ES-I3 (cell line): ENCODE results near the gene PLA2G4D.

ENCODE experiments used
- H3K36me3 ChIP-seq: 2 replicates; pipeline ENCODE4 v1.6.1; 2013; ENCODE audit warnings: mild to moderate bottlenecking, low read length, control low read depth, moderate library complexity; ENCODE audit not compliant: insufficient read depth
- H3K4me1 ChIP-seq: 2 replicates; pipeline ENCODE4 v1.6.1; 2013; ENCODE audit warnings: mild to moderate bottlenecking, control low read depth, low read length; ENCODE audit not compliant: insufficient read depth
- H3K9ac ChIP-seq: 2 replicates; pipeline ENCODE4 v1.6.1; 2013; ENCODE audit warnings: low read depth, mild to moderate bottlenecking, low read length, moderate library complexity
- H3K9me3 ChIP-seq: 2 replicates; pipeline ENCODE4 v1.6.1; 2013; ENCODE audit warnings: mild to moderate bottlenecking, low read length, moderate library complexity; ENCODE audit not compliant: control insufficient read depth, insufficient read depth

PLA2G4D gene

DNA sequence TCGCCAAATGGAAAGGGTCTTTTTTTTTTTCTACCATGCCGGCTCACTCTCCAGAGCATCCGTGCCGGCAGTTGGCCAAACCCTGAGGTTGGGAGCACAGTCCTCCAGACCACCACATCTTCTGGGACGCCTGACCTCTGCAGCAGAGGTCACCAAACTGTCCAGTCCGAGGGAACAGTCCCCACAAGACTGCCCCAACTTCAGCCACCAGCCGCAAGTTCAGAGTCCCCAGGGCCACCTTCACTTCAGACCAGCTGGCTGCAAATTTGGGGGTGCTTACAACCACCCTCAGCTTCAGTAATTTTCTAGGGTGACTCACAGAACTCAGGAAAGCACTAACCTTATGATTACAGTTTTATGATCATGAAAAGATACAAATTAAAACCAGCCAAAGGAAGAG is 28.9 kb downstream of the PLA2G4D start:
- H3K4me1 ChIP-seq = no peaks in the 10 kb centered on the region; the same call in 1 of the 2 replicates
- H3K9ac ChIP-seq = no peak overlapping the region

GRCh38 chr15:42065033-42065432 is 29.3 kb downstream of the PLA2G4D start:
- H3K36me3 ChIP-seq = no peaks in the 10 kb centered on the region
- H3K9me3 ChIP-seq = no peaks in the 10 kb centered on the region
- no peak overlapping the region for H3K9ac ChIP-seq
- no peaks in the 10 kb centered on the region; the same call in 1 of the 2 replicates for H3K4me1 ChIP-seq

More for the DNA sequence above, 28.9 kb downstream of the PLA2G4D start:
- Histone ChIP-seq H3K36me3 (no peaks in the 10 kb centered on the region), H3K9me3 (no peaks in the 10 kb centered on the region)

DNA sequence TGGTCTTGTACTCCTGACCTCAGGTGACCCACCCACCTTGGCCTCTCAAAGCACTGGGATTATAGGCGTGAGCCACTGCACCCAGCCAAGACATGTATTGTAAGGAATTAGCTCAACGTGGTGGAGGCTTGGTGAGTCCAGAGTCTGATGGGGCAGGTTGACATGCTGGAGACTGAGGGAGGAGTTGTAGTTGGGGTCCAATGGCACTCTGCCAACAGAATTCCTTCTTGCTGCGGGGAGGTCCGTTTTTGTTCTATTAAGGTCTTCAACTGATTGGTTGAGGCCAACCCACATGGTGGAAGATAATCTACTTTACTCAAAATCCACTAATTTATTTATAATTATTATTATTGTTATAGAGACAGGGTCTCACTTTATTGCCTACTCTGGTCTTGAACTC is 30.1 kb downstream of the PLA2G4D start:
- Histone ChIP-seq H3K9me3 (no peaks in the 10 kb centered on the region), H3K9ac (no peak overlapping the region), H3K4me1 (no peaks in the 10 kb centered on the region; the same call in 1 of the 2 replicates), H3K36me3 (no peaks in the 10 kb centered on the region)

DNA sequence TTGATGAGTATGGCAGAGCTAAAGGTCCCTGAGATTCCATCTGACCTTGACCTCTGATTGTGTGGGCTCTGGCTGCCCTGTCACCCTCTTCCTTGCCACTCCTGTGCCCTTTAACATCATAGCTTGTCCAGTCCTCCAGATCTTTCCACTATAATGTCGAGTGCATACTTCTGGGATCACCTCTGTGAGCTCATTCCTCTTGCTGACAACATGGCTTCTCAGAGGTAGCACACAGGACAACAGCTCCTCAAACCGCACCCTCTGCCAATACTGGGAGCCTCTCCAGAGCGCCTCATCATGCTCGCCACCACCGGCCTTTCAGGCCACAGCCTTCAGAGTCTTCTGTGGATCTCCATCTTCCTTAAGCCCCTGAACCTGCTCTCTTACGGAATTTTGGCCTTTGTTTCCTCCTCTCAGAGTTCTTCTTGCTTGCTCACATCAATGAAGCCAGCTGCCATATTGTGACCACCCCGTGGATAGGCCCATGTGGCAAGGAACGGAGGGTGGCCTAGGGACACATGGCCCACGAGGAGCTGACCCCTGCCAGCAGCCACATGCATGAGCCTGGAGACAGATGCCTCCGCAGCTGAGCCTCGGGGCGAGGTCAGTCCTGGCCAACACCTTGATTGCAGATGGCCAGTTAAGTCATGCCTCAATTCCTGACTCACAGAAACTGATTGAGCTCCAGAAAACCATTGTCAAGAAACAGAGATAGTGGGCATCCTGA is 31.1 kb downstream of the PLA2G4D start:
- H3K9me3 ChIP-seq = no peaks in the 10 kb centered on the region
- no peaks in the 10 kb centered on the region; the same call in 1 of the 2 replicates for H3K4me1 ChIP-seq
- no peak overlapping the region for H3K9ac ChIP-seq
- H3K36me3 ChIP-seq = no peaks in the 10 kb centered on the region

- H3K36me3 ChIP-seq = no peaks in the 10 kb centered on the region
- no peaks in the 10 kb centered on the region for H3K9me3 ChIP-seq
- no peaks in the 10 kb centered on the region; the same call in 1 of the 2 replicates for H3K4me1 ChIP-seq
- no peak overlapping the region for H3K9ac ChIP-seq
Observed at GRCh38 chr15:42062284-42062806, 32.0 kb downstream of the PLA2G4D start.

DNA sequence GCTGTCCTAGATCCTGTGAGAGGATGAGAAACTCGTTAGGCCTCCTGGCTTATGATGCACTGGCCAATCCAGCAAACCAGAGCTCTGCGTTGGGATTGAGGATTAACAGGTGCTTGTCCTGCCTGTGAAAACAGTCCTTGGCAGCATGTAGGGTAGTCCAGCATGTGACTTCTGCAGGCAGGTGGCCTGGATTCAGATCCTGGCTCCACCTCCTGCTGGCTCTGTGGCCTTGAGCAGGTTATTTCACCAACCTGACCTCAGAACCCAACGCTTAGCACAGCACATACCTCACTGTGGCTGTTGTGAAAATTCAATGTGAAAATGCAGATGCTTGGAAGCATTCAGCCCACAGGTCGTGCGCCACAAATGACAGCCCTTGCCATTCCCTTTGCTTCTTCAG is 33.6 kb downstream of the PLA2G4D start:
- no peaks in the 10 kb centered on the region for H3K9me3 ChIP-seq
- H3K4me1 ChIP-seq = no peaks in the 10 kb centered on the region; the same call in 1 of the 2 replicates
- no peak overlapping the region for H3K9ac ChIP-seq
- H3K36me3 ChIP-seq = no peaks in the 10 kb centered on the region

DNA sequence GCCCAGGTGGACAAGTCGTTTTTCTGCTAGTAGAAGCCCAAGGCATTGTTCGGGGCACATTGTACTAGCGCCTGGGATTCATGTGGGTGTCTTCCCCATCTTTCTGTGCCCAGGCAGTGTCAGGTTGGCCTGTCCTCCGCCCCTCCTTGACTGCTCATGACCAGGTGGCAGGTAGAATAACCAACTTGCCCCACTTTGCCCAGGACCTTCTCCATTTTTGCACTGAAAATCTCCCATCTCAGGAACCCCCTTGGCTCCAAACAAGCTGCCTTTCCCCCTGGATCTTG is 33.9 kb downstream of the PLA2G4D start:
- H3K4me1 ChIP-seq = no peaks in the 10 kb centered on the region; the same call in 1 of the 2 replicates
- no peaks in the 10 kb centered on the region for H3K36me3 ChIP-seq
- no peak overlapping the region for H3K9ac ChIP-seq

GRCh38 chr15:42059661-42060476 is 34.5 kb downstream of the PLA2G4D start:
- Histone ChIP-seq H3K9me3 (no peaks in the 10 kb centered on the region), H3K9ac (no peak overlapping the region), H3K36me3 (no peaks in the 10 kb centered on the region), H3K4me1 (no peaks in the 10 kb centered on the region; the same call in 1 of the 2 replicates)

More for the DNA sequence above, 33.9 kb downstream of the PLA2G4D start:
- H3K9me3 ChIP-seq = no peaks in the 10 kb centered on the region

DNA sequence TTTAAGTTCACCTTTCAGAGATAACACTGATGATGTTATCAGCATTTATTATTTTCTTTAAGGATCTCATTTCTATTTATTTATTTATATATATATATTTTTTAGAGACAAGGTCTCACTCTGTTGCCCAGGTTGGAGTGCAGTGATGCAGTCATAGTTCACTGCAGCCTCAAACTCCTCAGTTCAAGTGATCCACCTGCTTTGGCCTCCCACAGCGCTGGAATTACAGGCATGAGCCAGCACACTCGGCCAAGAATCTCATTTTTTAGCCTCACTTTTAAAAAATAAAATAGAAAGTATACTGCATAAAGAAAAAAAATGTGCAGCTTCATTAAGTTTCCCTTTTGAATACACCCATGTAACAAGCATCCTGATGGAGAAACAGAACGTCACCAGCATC is 35.6 kb downstream of the PLA2G4D start:
- Histone ChIP-seq H3K36me3 (no peaks in the 10 kb centered on the region), H3K9ac (no peak overlapping the region), H3K4me1 (no peaks in the 10 kb centered on the region; the same call in 1 of the 2 replicates), H3K9me3 (no peaks in the 10 kb centered on the region)

GRCh38 chr15:42057799-42058646 is 36.3 kb downstream of the PLA2G4D start:
- no peaks in the 10 kb centered on the region; the same call in 1 of the 2 replicates for H3K4me1 ChIP-seq
- H3K9ac ChIP-seq = no peak overlapping the region; the same call in 1 of the 2 replicates
- H3K36me3 ChIP-seq = no peaks in the 10 kb centered on the region
- no peaks in the 10 kb centered on the region for H3K9me3 ChIP-seq

- H3K36me3 ChIP-seq = no peaks in the 10 kb centered on the region
- H3K4me1 ChIP-seq = no peaks in the 10 kb centered on the region; the same call in 1 of the 2 replicates
- no peaks in the 10 kb centered on the region for H3K9me3 ChIP-seq
- H3K9ac ChIP-seq = peak overlapping the region; percentile 12; the same call in 1 of the 2 replicates
Observed at GRCh38 chr15:42056934-42057798, 37.2 kb downstream of the PLA2G4D start.

DNA sequence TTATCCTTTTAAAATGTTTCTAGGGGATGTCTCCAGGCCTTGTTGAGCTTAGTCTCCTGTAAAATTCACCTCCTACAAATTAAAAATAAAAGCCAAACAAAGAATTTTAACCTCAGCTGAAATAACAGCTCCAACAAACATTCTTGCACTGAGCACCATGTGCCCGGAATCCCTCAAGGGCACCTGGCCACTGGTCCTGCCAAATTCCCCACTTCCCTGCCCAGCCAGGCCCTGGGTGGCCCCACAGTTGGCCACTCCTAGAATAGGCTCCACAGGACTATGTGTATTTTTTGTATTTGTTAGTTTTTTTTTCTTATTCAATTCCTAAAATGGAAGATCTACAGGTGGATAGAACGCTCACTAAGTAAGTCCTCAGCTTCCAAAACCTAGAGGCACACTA is 40.4 kb downstream of the PLA2G4D start:
- H3K9ac ChIP-seq = no peak overlapping the region
- H3K36me3 ChIP-seq = no peaks in the 10 kb centered on the region
- no peaks in the 10 kb centered on the region for H3K9me3 ChIP-seq
- H3K4me1 ChIP-seq = no peaks in the 10 kb centered on the region; the same call in 1 of the 2 replicates

DNA sequence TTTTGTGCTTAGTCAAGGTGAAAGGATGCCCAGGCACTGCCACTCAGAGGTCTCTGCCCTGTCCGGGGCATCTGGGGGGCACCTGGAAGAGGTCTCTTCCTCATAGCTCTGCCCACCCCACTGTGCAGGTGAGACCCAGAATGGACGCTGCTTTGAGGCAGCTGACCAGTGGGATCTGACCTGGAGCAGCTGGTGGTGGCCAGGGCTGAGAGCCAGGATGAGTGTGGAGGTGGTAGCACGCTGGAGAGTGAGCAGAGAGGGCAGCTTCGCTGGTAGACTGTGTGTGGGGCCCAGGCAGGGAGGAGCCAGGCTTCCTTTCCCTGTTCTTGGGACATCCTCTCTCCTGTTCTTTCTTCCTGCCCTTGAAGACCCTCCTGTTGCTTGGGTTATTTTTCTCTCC is 41.4 kb downstream of the PLA2G4D start:
- Histone ChIP-seq H3K9me3 (no peaks in the 10 kb centered on the region), H3K9ac (no peak overlapping the region), H3K4me1 (no peaks in the 10 kb centered on the region; the same call in 1 of the 2 replicates), H3K36me3 (no peaks in the 10 kb centered on the region)
